OCI-LY3 (cell line): ENCODE measurements around the gene CCNB3.

ENCODE experiments used
- H2AFZ ChIP-seq: fragments of 200-600, 300-600 bp; shearing (Covaris generic); 2 replicates; pipeline ENCODE4 v1.6.0; 2014; ENCODE audit warnings: antibody characterized with exemption, low read depth, low read length
- H3K27ac ChIP-seq: fragments of 200-600, 300-600 bp; sonication (generic); 2 replicates; pipeline ENCODE4 v1.5.1; 2014; ENCODE audit warnings: mild to moderate bottlenecking, low read length, moderate library complexity, mixed read lengths
- H3K27me3 ChIP-seq: fragments of 200-600, 300-600 bp; sonication (generic); 2 replicates; pipeline ENCODE4 v1.6.1; 2014; ENCODE audit warnings: low read depth, low read length, mixed read lengths
- H3K36me3 ChIP-seq: fragments of 200-600, 300-600 bp; sonication (generic); replicated peaks from 2 replicates; pipeline ENCODE3; 2014; ENCODE audit warnings: low read depth, low read length, mixed read lengths
- H3K4me1 ChIP-seq: fragments of 300-600, 200-600 bp; sonication (generic); 2 replicates; pipeline ENCODE4 v1.6.1; 2014; ENCODE audit warnings: low read length, mixed read lengths
- H3K4me2 ChIP-seq: fragments of 200-600, 300-600 bp; sonication (generic); 2 replicates; pipeline ENCODE4 v1.6.1; 2014; ENCODE audit warnings: low read length, mixed read lengths
- H3K4me3 ChIP-seq: fragments of 300-600, 200-600 bp; sonication (generic); 2 replicates; pipeline ENCODE4 v1.5.1; 2014; ENCODE audit warnings: antibody characterized with exemption, mild to moderate bottlenecking, low read length, moderate library complexity
- H3K79me2 ChIP-seq: fragments of 300-600, 200-600 bp; shearing (Covaris generic); 2 replicates; pipeline ENCODE4 v1.6.1; 2014; ENCODE audit warnings: mild to moderate bottlenecking, low read length, mixed read lengths
- H3K9ac ChIP-seq: fragments of 300-600, 200-600 bp; shearing (Covaris generic); 2 replicates; pipeline ENCODE4 v1.6.0; 2014; ENCODE audit warnings: mild to moderate bottlenecking, low read length, moderate library complexity
- H3K9me3 ChIP-seq: fragments of 200-600, 300-600 bp; shearing (Covaris generic); 2 replicates; pipeline ENCODE4 v1.6.1; 2014; ENCODE audit warnings: low read length, mixed read lengths; ENCODE audit not compliant: insufficient read depth
- H4K20me1 ChIP-seq: fragments of 200-600, 300-600 bp; sonication (generic); 2 replicates; pipeline ENCODE4 v1.6.1; 2016; ENCODE audit warnings: low read length, mixed read lengths; ENCODE audit not compliant: insufficient read depth
- EZH2phosphoT487 ChIP-seq: fragments of 200-600 bp; shearing (Covaris generic); IDR thresholded peaks from 2 replicates; pipeline ENCODE4 v1.6.1; 2018; ENCODE audit warnings: antibody characterized with exemption, mixed run types, low read depth
- TF ChIP-seq, protein P1 (sequence below): fragments of 200-600, 300-600 bp; sonication (generic); IDR thresholded peaks from 2 replicates; pipeline ENCODE4 v1.5.1; 2014; ENCODE audit warnings: antibody characterized with exemption, low read length, low read depth

The CCNB3 gene

DNA sequence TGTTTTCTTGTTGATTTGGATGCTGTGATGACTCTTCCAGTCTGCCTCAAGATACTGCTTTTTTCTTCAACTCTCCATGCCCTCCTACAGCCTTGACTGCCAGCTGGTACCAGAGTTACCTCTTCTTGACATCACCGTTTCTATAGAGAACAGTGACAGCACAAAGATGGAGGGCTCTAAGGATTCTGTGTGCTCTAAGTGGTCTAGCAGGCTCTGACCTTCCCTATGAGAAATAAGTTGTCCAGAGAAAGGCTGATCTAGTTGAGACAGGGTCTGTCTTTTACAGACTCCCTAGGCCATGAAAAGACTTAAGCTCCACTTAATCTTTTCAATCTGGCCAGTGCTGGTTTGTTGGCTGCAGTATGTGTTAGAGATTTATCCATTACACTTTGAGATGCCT, 3.7 kb upstream of the CCNB3 start, which contains the start of gene AKAP4:
TSS of gene AKAP4 (minus strand) at position 101 of the 400 bp plus-strand sequence. CDS start 118 bp downstream, outside the sequence.
- TF ChIP-seq EZH2phosphoT487: no peak
- TF ChIP-seq, protein P1, sequence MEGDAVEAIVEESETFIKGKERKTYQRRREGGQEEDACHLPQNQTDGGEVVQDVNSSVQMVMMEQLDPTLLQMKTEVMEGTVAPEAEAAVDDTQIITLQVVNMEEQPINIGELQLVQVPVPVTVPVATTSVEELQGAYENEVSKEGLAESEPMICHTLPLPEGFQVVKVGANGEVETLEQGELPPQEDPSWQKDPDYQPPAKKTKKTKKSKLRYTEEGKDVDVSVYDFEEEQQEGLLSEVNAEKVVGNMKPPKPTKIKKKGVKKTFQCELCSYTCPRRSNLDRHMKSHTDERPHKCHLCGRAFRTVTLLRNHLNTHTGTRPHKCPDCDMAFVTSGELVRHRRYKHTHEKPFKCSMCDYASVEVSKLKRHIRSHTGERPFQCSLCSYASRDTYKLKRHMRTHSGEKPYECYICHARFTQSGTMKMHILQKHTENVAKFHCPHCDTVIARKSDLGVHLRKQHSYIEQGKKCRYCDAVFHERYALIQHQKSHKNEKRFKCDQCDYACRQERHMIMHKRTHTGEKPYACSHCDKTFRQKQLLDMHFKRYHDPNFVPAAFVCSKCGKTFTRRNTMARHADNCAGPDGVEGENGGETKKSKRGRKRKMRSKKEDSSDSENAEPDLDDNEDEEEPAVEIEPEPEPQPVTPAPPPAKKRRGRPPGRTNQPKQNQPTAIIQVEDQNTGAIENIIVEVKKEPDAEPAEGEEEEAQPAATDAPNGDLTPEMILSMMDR: no peak
- Histone ChIP-seq H3K36me3 (no peaks in the 10 kb centered on the region), H3K4me1 (peaks cover 5% of the 10 kb centered on the region; the same call in 1 of the 2 replicates)

DNA sequence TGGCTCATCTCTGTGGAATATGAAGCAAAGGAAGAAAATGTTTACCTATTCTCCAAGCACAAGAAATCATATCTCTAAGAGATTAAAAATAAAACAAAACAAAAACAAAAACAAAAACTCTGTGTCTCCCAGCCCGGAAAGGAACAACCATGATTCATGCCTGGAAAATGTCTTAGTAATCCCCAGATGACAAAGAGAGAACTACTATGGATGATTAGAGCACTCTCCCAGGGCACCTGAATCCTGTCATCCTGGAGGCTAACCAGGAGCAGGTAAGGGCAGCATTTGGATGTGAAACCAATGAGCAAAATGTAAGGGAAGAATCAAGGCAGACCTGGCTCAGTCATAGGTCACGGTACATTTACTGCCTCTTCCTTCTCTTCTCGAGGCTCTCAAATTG, 2.0 kb upstream of the CCNB3 start:
- Histone ChIP-seq H3K4me2 (no peak overlapping the region), H4K20me1 (no peaks in the 10 kb centered on the region), H3K9ac (no peak overlapping the region), H3K79me2 (no peaks in the 10 kb centered on the region), H3K36me3 (no peaks in the 10 kb centered on the region), H3K27ac (no peak overlapping the region), H3K4me1 (peaks cover 5% of the 10 kb centered on the region; the same call in 1 of the 2 replicates), H2AFZ (no peak overlapping the region), H3K9me3 (no peaks in the 10 kb centered on the region), H3K27me3 (peaks cover 2% of the 10 kb centered on the region; the same call in 1 of the 2 replicates), H3K4me3 (no peak overlapping the region)
- no peak for TF ChIP-seq EZH2phosphoT487
- TF ChIP-seq, protein P1: no peak

More for the DNA sequence above, 3.7 kb upstream of the CCNB3 start, which contains the start of gene AKAP4:
- H3K4me3 ChIP-seq: no peak within 1 kb of the TSS
- no peaks in the 10 kb centered on the region for H3K9me3 ChIP-seq
- peaks cover 2% of the 10 kb centered on the region; the same call in 1 of the 2 replicates for H3K27me3 ChIP-seq
- no peak within 1 kb of the TSS for H3K9ac ChIP-seq
- H4K20me1 ChIP-seq: no peaks in the 10 kb centered on the region
- no peaks in the 10 kb centered on the region for H3K79me2 ChIP-seq
- no peak within 1 kb of the TSS for H2AFZ ChIP-seq
- no peak within 1 kb of the TSS for H3K4me2 ChIP-seq
- H3K27ac ChIP-seq: no peak within 1 kb of the TSS

DNA sequence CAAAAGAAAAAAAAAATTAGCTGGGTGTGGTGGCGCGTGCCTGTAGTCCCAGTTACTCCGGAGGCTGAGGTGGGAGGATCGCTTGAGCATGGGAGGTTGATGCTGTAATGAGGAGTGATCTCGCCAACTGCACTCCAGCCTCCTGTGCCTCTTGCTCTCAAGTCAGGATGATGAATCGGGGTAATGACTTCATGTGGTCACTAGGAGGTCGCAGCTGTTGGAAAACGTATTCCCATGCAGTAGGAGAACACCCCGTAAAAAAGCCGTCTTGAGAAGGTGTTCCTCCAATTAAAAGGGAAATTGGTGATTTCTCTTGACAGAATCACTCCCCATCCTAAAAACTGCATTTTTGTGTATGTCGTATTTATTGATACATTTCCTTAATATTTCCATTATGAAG, 2.2 kb downstream of the CCNB3 start:
- no peak overlapping the region for H3K4me3 ChIP-seq
- H3K36me3 ChIP-seq: no peaks in the 10 kb centered on the region
- H3K4me2 ChIP-seq: no peak overlapping the region
- no peak overlapping the region for H2AFZ ChIP-seq
- no peaks in the 10 kb centered on the region for H3K27me3 ChIP-seq
- no peaks in the 10 kb centered on the region for H3K9me3 ChIP-seq
- H3K4me1 ChIP-seq: peaks cover 5% of the 10 kb centered on the region; the same call in 1 of the 2 replicates
- TF ChIP-seq, protein P1: no peak
- TF ChIP-seq EZH2phosphoT487: no peak
- no peak overlapping the region for H3K27ac ChIP-seq
- H4K20me1 ChIP-seq: no peaks in the 10 kb centered on the region
- no peak overlapping the region for H3K9ac ChIP-seq
- H3K79me2 ChIP-seq: no peaks in the 10 kb centered on the region

DNA sequence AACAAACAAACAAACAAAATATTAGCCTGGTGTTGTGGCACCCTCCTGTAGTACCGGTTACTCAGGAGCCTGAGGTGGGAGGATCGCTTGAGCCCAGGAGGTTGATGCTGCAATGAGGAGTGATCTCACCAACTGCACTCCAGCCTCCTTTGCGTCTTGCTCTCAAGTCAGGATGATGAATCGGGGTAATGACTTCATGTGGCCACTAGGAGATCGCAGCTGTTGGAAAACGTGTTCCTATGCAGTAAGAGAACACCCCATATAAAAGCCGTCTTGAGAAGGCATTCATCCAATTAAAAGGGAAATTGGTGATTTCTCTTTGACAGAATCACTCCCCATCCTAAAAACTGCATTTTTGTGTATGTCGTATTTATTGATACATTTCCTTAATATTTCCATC, 6.9 kb downstream of the CCNB3 start:
- no peaks in the 10 kb centered on the region for H3K27me3 ChIP-seq
- no peaks in the 10 kb centered on the region for H3K4me1 ChIP-seq
- H3K27ac ChIP-seq: no peak overlapping the region
- H2AFZ ChIP-seq: no peak overlapping the region
- H3K4me3 ChIP-seq: no peak overlapping the region
- no peaks in the 10 kb centered on the region for H3K79me2 ChIP-seq
- TF ChIP-seq EZH2phosphoT487: no peak
- TF ChIP-seq, protein P1: peak; percentile 28
- no peaks in the 10 kb centered on the region for H4K20me1 ChIP-seq
- no peak overlapping the region for H3K9ac ChIP-seq
- no peak overlapping the region; the same call in 1 of the 2 replicates for H3K4me2 ChIP-seq
- H3K36me3 ChIP-seq: no peaks in the 10 kb centered on the region
- no peaks in the 10 kb centered on the region for H3K9me3 ChIP-seq
